Loucy (cell line): ENCODE measurements around the gene MTX2.

Source experiments
- EZH2phosphoT487 ChIP-seq: fragments of 200-600 bp; IDR thresholded peaks from 2 replicates; pipeline ENCODE4 v1.6.1; 2018; ENCODE audit warnings: antibody characterized with exemption, mild to moderate bottlenecking, moderate library complexity, borderline replicate concordance
- TF ChIP-seq, protein P1 (sequence below): fragments of 200-600 bp; sonication (generic); conservative IDR thresholded peaks from 2 replicates; pipeline ENCODE4 v1.5.1; 2014; ENCODE audit warnings: mild to moderate bottlenecking, antibody characterized with exemption, low read length

DNA sequence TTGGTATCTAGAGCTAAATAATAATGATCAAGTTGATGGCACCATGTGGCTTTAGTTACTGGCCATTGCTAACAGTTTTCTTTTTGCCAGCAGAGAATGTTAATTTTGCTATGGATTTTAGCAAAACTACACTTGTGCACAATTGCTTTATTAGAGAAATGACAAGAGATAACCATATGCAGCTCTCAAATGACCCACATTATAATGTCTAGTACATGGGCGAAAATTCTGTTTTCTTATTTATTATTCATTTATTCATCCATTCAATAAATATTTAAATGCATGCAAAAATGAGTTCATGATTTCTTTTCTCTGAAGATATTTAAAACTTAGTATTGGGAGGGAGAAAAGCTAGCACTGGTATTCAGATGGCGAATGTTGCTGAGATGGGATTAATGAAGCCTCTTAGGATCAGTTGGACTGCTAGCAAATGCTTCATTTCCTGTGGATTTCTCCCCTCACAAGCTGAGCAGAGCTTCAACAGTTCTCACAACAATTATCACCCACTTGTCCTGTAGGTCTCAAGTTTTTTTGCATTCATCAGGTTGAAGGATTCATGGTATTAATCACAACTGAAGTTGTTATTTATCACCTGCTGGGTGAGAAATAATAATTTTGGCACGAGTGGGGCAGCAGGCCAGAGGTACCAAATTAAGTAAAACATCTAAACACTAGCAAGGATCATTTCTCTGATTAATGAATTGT is 95.2 kb downstream of the MTX2 start:
- TF ChIP-seq, protein P1, sequence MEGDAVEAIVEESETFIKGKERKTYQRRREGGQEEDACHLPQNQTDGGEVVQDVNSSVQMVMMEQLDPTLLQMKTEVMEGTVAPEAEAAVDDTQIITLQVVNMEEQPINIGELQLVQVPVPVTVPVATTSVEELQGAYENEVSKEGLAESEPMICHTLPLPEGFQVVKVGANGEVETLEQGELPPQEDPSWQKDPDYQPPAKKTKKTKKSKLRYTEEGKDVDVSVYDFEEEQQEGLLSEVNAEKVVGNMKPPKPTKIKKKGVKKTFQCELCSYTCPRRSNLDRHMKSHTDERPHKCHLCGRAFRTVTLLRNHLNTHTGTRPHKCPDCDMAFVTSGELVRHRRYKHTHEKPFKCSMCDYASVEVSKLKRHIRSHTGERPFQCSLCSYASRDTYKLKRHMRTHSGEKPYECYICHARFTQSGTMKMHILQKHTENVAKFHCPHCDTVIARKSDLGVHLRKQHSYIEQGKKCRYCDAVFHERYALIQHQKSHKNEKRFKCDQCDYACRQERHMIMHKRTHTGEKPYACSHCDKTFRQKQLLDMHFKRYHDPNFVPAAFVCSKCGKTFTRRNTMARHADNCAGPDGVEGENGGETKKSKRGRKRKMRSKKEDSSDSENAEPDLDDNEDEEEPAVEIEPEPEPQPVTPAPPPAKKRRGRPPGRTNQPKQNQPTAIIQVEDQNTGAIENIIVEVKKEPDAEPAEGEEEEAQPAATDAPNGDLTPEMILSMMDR: no peak
- TF ChIP-seq EZH2phosphoT487: no peak
